ENCODE results near the gene NFE2L2.
"Not testable (repeated sequence)": the region's sequence is repeated elsewhere in the genome, so short reads cannot be mapped to it uniquely, and the experiment has no call there.

The NFE2L2 gene

DNA sequence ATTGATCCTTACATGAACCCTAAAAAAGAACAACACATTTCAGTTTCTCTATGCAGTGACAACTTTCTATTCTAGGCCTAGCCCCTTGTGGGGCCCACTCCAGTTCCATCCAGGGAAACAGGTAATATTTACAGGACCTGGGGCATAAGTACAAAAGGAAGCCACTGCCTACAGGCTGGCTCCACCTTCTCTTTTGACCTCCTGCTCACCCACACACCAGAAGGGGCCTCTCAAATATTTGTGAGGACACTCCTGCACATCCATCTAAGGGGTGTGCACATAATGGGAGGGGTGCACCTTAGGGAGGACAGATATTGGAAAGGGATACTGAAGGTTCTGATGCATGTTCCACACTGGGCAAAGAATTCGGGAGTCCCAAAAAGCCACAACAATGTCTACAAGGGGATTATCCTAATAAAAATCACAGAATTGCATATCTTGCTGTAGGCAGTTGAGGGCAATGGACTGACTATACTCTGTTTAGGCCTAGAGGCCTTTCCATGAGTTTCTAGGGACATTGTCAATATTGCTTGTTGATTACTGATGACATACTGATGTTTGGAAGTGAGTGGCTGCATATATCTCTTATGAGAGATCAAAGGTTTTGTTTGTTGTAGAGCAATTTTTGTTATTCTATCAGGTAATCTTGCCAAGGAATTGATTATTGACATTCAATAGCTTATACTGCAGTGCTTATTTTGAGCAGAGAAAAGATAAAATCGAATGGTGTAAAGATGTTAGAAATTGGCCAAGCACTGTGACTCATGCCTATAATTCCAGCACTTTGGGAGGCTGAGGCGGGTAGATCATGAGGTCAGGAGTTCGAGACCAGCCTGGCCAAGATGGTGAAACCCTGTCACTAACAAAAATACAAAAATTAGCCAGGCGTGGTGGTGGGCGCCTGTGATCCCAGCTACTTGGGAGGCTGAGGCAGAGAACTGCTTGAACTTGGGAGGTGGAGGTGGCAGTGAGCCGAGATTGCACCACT lies 75.8 kb downstream of the NFE2L2 start:
- no peak for DNase-seq

DNA sequence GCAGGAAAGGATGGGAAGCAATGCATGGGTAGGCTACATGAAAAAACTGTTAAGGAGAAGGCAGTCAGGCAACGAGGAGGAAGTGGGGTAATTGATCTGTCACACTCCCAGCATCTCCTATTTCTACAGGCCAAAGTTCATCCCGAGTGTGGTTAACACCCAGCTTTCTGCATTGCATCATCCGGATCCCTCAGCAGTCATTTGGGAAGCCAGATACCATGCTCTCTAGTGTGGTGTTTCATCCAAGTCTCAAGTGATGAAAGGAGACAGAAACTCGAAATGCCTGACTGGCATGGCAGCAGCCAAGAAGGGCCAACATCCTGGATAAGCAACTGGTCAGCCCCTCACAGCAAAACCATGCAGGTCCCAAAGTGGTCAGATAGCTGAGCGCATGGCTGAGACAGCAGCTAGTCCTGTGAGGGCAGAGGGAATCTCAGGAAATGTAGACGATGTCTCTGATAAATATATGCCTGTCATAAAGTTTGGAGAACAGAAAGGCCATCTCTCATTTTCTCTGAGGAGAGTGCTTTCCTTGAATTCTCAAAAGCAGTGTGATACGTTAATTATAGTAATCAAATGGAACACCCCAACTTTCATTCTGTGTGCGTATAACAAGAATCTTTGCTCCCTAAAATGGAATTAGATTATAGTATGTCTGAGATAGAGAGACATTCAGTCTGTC lies 76.8 kb downstream of the NFE2L2 start:
- no peak for DNase-seq

DNA sequence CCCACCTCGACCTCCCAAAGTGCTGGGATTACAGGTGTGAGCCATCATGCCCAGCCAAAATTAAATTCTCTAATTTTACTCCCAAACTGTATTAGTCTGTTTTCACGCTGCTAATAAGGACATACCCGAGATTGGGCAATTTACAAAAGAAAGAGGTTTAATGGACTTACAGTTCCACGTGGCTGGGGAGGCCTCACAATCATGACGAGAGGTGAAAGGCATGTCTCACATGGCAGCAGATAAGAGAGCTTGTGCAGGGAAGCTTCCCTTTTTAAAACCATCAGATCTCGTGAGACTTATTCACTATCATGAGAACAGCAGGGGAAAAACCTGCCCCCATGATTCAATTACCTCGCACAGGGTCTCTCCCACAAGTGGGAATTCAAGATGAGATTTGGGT lies 78.5 kb downstream of the NFE2L2 start:
- not testable (repeated sequence) for DNase-seq

DNA sequence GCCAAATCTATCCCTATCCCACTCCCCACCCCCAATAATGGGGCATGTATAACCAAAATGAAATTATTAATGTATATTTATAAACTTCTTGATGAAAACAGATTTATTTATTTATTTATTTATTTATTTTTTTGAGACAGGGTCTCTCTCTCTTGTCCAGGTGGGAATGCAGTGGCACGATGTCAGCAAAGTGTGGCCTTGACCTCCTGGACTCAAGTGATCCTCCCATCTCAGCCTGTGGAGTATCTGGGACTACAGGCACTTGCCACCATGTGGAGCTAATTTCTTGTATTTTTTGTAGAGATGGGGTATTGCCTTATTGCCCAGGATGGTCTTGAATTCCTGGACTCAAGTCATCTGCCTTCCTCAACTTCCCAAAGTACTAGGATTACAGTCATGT lies 79.9 kb downstream of the NFE2L2 start:
- no peak for DNase-seq

DNA sequence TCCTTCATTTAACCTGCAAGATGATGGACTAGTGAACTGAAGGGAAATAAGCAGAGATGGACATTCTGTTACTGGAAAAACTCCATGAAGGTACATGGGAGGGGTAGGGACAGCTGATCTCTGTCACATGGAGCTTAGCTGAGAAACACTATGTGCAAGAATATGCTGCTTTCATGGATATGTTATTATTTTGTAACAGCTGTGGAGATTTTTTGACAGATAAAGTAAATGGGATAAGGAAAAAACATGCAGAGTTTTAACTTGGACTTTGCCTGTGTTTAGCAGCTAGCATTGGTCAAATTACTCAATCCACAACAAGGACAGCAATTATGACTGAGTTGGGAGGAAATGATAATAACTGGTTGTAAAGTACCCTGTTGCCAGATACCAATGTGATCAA lies 80.7 kb downstream of the NFE2L2 start:
- DNase-seq = no peak
